NCI-H748 treated with DMSO at 0.1 percent for 48 hours (cell line): ENCODE results near the gene NDST1.

Source experiments
- DNase-seq: peaks from one replicate; lab custom pipeline; 2025; lab: John Stamatoyannopoulos, UW

NDST1 gene

GRCh38 chr5:150523472-150524350, 15.8 kb downstream of the NDST1 start:
- DNase-seq = no peak

- no peak for DNase-seq
Measured at GRCh38 chr5:150525163-150525562, 17.2 kb downstream of the NDST1 start.

GRCh38 chr5:150525781-150526180, 17.9 kb downstream of the NDST1 start:
- no peak for DNase-seq

- DNase-seq = no peak
Measured at GRCh38 chr5:150527038-150527437, 19.1 kb downstream of the NDST1 start.

- DNase-seq = no peak
Measured at GRCh38 chr5:150527808-150528207, 19.9 kb downstream of the NDST1 start.

GRCh38 chr5:150528924-150529546, 21.1 kb downstream of the NDST1 start:
- DNase-seq = no peak

- DNase-seq = no peak
Measured at GRCh38 chr5:150529555-150529954, 21.6 kb downstream of the NDST1 start.

- no peak for DNase-seq
Measured at GRCh38 chr5:150530423-150530822, 22.5 kb downstream of the NDST1 start.

- DNase-seq = no peak
Measured at GRCh38 chr5:150530951-150531588, 23.1 kb downstream of the NDST1 start.

GRCh38 chr5:150531686-150532085, 23.8 kb downstream of the NDST1 start:
- DNase-seq = no peak

GRCh38 chr5:150532151-150532550, 24.2 kb downstream of the NDST1 start:
- no peak for DNase-seq

- DNase-seq = no peak
Measured at GRCh38 chr5:150532996-150533395, 25.1 kb downstream of the NDST1 start.

- no peak for DNase-seq
Measured at GRCh38 chr5:150534811-150535210, 26.9 kb downstream of the NDST1 start.

GRCh38 chr5:150535611-150536010, 27.7 kb downstream of the NDST1 start:
- DNase-seq = no peak

GRCh38 chr5:150538007-150538917, 30.3 kb downstream of the NDST1 start:
- no peak for DNase-seq

- DNase-seq = no peak
Measured at GRCh38 chr5:150539206-150539605, 31.3 kb downstream of the NDST1 start.

- DNase-seq = no peak
Measured at GRCh38 chr5:150540042-150540441, 32.1 kb downstream of the NDST1 start.

GRCh38 chr5:150540615-150541396, 32.9 kb downstream of the NDST1 start:
- DNase-seq = no peak

- no peak for DNase-seq
Measured at GRCh38 chr5:150541397-150541675, 33.4 kb downstream of the NDST1 start.

GRCh38 chr5:150541895-150542294, 34.0 kb downstream of the NDST1 start:
- no peak for DNase-seq

GRCh38 chr5:150542933-150543445, 35.1 kb downstream of the NDST1 start:
- DNase-seq = no peak
